Measurements from ENCODE around the gene C1QC.

GRCh38 chr1:22629886-22630285 lies 13.5 kb upstream of the C1QC start:
- no peak for TF ChIP-seq CTCF (IDR thresholded peaks at IDR 0.05)
- TF ChIP-seq POLR2A (IDR thresholded peaks at IDR 0.05): no peak

All from sigmoid colon (tissue), 3 donors.